ENCODE data around the gene HYLS1.
"Not testable (repeated sequence)": the region's sequence is repeated elsewhere in the genome, so short reads cannot be mapped to it uniquely, and the experiment has no call there.

The HYLS1 gene

DNA sequence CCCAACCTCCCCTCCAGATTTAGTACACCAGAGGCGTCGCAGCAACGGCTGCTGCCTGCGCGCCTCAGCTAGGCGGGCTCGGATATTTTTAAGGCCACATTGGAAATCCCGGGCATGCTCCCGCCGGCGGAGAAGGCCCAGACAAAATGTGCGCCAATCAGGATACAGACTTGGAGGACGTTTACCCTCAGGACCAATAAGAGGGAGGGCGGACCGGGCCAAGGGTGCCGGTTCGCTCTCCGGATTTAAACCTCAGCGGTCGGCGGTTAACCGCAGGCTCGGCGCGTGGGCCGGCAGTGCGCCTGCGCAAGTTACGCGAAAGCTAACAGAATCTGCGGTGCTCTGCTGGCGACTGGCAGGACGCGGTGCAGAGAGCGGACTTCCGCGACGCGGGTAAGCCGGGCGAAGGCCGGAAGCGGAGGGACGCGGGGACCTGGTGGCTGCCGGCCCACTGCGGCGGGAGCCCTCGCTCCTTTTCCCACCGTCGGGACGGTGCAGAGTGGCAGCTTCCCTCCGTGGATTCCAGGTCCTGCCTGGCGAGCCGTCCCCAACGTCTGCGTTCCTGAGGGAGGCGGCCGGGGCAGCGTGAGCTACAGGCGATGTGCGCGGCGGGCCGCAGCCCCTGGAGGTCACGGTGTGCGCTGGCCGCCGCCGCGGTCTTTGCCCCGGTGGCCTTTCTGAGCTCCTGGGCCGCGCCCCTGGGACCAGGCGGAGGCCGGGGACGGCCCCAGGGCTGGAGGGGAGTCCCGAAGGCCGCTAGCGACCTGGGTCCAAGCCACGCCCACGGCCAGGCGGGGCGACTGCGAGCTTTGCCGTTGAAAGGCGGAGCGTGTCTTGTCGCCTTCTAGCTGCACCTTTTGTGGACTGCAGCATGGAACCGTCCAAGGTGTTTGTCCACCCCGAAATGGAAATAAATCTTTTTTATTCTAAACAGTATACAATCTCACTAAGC lies at the start of gene HYLS1:
Gene HYLS1 (plus strand): TSS at position 296 of the 952 bp plus-strand sequence. CDS start 11,701 bp downstream, outside the sequence.
- Histone ChIP-seq H3K36me3 (ENCODE audit: control insufficient read depth, insufficient read depth, low read length) (peaks cover 6% of the 10 kb centered on the region; the same call in 1 of the 2 replicates), H3K27me3 (ENCODE audit: control insufficient read depth, insufficient read depth, low read length) (peaks cover 2% of the 10 kb centered on the region; the same call in 1 of the 2 replicates), H3K9me3 (ENCODE audit: control insufficient read depth, insufficient read depth, low read depth, low read length) (peaks cover 11% of the 10 kb centered on the region), H3K4me3 (ENCODE audit: low read depth, low read length) (peak within 1 kb of the TSS; percentile 80), H3K4me1 (ENCODE audit: control insufficient read depth, insufficient read depth, low read length) (peaks cover 4% of the 10 kb centered on the region; the same call in 1 of the 2 replicates), H3K27ac (ENCODE audit: low read depth, low read length) (peak within 1 kb of the TSS; percentile 77), H3K9ac (ENCODE audit: low read length) (peak within 1 kb of the TSS; percentile 89)

GRCh38 chr11:125842321-125842948 lies 45.0 kb upstream of the HYLS1 start:
- H3K27ac ChIP-seq (ENCODE audit: low read depth, low read length), result no peak overlapping the region
- H3K36me3 ChIP-seq (ENCODE audit: control insufficient read depth, insufficient read depth, low read length), result no peaks in the 10 kb centered on the region
- no peaks in the 10 kb centered on the region for H3K27me3 ChIP-seq (ENCODE audit: control insufficient read depth, insufficient read depth, low read length)
- H3K4me3 ChIP-seq (ENCODE audit: low read depth, low read length), result no peak overlapping the region
- H3K9me3 ChIP-seq (ENCODE audit: control insufficient read depth, insufficient read depth, low read depth, low read length), result peaks cover 32% of the 10 kb centered on the region
- H3K4me1 ChIP-seq (ENCODE audit: control insufficient read depth, insufficient read depth, low read length), result no peaks in the 10 kb centered on the region
- H3K9ac ChIP-seq (ENCODE audit: low read length), result no peak overlapping the region

DNA sequence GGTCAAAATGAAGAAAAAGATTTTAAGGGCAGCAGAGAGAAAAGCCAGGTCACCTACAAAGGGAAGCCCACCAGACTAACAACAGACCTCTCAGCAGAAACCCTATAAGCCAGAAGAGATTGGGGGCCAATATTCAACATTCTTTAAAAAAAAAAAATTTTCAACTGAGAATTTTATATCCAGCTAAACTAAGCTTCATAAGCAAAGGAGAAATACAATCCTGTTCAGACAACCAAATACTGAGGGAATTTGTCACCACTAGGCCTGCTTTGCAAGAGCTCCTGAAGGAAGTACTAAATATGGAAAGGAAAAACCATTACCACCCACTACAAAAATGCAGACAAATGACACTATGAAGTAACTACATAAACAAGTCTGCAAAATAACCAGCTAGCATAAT lies 41.3 kb upstream of the HYLS1 start:
- H3K9ac ChIP-seq (ENCODE audit: low read length), result no peak overlapping the region
- H3K4me3 ChIP-seq (ENCODE audit: low read depth, low read length), result no peak overlapping the region
- H3K27ac ChIP-seq (ENCODE audit: low read depth, low read length), result no peak overlapping the region
- H3K27me3 ChIP-seq (ENCODE audit: control insufficient read depth, insufficient read depth, low read length), result no peaks in the 10 kb centered on the region
- H3K9me3 ChIP-seq (ENCODE audit: control insufficient read depth, insufficient read depth, low read depth, low read length), result peaks cover 32% of the 10 kb centered on the region
- H3K4me1 ChIP-seq (ENCODE audit: control insufficient read depth, insufficient read depth, low read length), result no peaks in the 10 kb centered on the region
- H3K36me3 ChIP-seq (ENCODE audit: control insufficient read depth, insufficient read depth, low read length), result no peaks in the 10 kb centered on the region

GRCh38 chr11:125857670-125858069 lies 29.8 kb upstream of the HYLS1 start:
- H3K9ac ChIP-seq (ENCODE audit: low read length); H3K27ac ChIP-seq (ENCODE audit: low read depth, low read length); H3K36me3 ChIP-seq (ENCODE audit: control insufficient read depth, insufficient read depth, low read length); H3K4me3 ChIP-seq (ENCODE audit: low read depth, low read length); H3K27me3 ChIP-seq (ENCODE audit: control insufficient read depth, insufficient read depth, low read length); H3K4me1 ChIP-seq (ENCODE audit: control insufficient read depth, insufficient read depth, low read length); H3K9me3 ChIP-seq (ENCODE audit: control insufficient read depth, insufficient read depth, low read depth, low read length): not testable (repeated sequence)

GRCh38 chr11:125862786-125863185 lies 24.7 kb upstream of the HYLS1 start:
- H3K27ac ChIP-seq (ENCODE audit: low read depth, low read length); H3K36me3 ChIP-seq (ENCODE audit: control insufficient read depth, insufficient read depth, low read length); H3K9ac ChIP-seq (ENCODE audit: low read length); H3K9me3 ChIP-seq (ENCODE audit: control insufficient read depth, insufficient read depth, low read depth, low read length); H3K4me3 ChIP-seq (ENCODE audit: low read depth, low read length); H3K4me1 ChIP-seq (ENCODE audit: control insufficient read depth, insufficient read depth, low read length); H3K27me3 ChIP-seq (ENCODE audit: control insufficient read depth, insufficient read depth, low read length): not testable (repeated sequence)

DNA sequence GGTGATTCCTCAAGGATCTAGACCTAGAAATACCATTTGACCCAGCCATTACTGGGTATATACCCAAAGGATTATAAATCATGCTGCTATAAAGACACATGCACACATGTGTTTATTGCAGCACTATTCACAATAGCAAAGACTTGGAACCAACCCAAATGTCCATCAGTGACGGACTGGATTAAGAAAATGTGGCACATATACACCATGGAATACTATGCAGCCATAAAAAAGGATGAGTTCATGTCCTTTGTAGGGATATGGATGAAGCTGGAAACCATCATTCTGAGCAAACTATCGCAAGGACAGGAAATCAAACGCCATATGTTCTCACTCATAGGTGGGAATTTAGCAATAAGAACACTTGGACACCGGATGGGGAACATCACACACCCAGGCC lies 22.1 kb upstream of the HYLS1 start:
- H3K9ac ChIP-seq (ENCODE audit: low read length); H3K4me3 ChIP-seq (ENCODE audit: low read depth, low read length); H3K4me1 ChIP-seq (ENCODE audit: control insufficient read depth, insufficient read depth, low read length); H3K36me3 ChIP-seq (ENCODE audit: control insufficient read depth, insufficient read depth, low read length); H3K27me3 ChIP-seq (ENCODE audit: control insufficient read depth, insufficient read depth, low read length); H3K9me3 ChIP-seq (ENCODE audit: control insufficient read depth, insufficient read depth, low read depth, low read length); H3K27ac ChIP-seq (ENCODE audit: low read depth, low read length): not testable (repeated sequence)

DNA sequence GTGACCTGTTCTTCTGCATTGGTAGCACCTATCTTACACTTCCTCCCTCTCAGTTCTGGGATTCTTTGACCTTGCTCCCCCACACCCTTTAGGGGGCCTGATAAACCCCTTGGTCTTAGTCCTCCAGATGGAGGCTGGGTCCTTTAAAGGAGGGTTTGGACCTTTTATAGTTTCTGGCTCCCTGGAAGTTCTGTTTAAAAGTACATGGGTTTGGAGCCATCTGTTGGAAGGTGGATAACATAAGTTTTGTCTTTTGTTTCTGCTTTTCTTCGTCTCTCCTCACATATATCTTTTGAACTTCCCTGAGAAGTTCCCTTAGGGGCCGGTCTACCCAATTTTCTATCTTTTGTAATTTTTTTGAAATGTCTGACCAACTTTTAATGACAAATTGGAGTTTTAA lies 17.9 kb upstream of the HYLS1 start:
- Histone ChIP-seq H3K27me3 (ENCODE audit: control insufficient read depth, insufficient read depth, low read length) (no peaks in the 10 kb centered on the region), H3K4me1 (ENCODE audit: control insufficient read depth, insufficient read depth, low read length) (no peaks in the 10 kb centered on the region), H3K36me3 (ENCODE audit: control insufficient read depth, insufficient read depth, low read length) (no peaks in the 10 kb centered on the region), H3K27ac (ENCODE audit: low read depth, low read length) (no peak overlapping the region), H3K9ac (ENCODE audit: low read length) (no peak overlapping the region), H3K9me3 (ENCODE audit: control insufficient read depth, insufficient read depth, low read depth, low read length) (peaks cover 19% of the 10 kb centered on the region), H3K4me3 (ENCODE audit: low read depth, low read length) (no peak overlapping the region)

GRCh38 chr11:125871391-125872137 lies 15.9 kb upstream of the HYLS1 start:
- no peak overlapping the region for H3K4me3 ChIP-seq (ENCODE audit: low read depth, low read length)
- H3K9me3 ChIP-seq (ENCODE audit: control insufficient read depth, insufficient read depth, low read depth, low read length), result peaks cover 13% of the 10 kb centered on the region
- H3K36me3 ChIP-seq (ENCODE audit: control insufficient read depth, insufficient read depth, low read length), result no peaks in the 10 kb centered on the region
- H3K9ac ChIP-seq (ENCODE audit: low read length), result no peak overlapping the region
- no peaks in the 10 kb centered on the region for H3K4me1 ChIP-seq (ENCODE audit: control insufficient read depth, insufficient read depth, low read length)
- no peak overlapping the region for H3K27ac ChIP-seq (ENCODE audit: low read depth, low read length)
- no peaks in the 10 kb centered on the region for H3K27me3 ChIP-seq (ENCODE audit: control insufficient read depth, insufficient read depth, low read length)

- peaks cover 13% of the 10 kb centered on the region for H3K9me3 ChIP-seq (ENCODE audit: control insufficient read depth, insufficient read depth, low read depth, low read length)
- H3K4me1 ChIP-seq (ENCODE audit: control insufficient read depth, insufficient read depth, low read length), result no peaks in the 10 kb centered on the region
- H3K27me3 ChIP-seq (ENCODE audit: control insufficient read depth, insufficient read depth, low read length), result no peaks in the 10 kb centered on the region
- no peak overlapping the region for H3K9ac ChIP-seq (ENCODE audit: low read length)
- H3K27ac ChIP-seq (ENCODE audit: low read depth, low read length), result no peak overlapping the region
- no peak overlapping the region for H3K4me3 ChIP-seq (ENCODE audit: low read depth, low read length)
- H3K36me3 ChIP-seq (ENCODE audit: control insufficient read depth, insufficient read depth, low read length), result no peaks in the 10 kb centered on the region
Measured at GRCh38 chr11:125872138-125872491, 15.4 kb upstream of the HYLS1 start.

DNA sequence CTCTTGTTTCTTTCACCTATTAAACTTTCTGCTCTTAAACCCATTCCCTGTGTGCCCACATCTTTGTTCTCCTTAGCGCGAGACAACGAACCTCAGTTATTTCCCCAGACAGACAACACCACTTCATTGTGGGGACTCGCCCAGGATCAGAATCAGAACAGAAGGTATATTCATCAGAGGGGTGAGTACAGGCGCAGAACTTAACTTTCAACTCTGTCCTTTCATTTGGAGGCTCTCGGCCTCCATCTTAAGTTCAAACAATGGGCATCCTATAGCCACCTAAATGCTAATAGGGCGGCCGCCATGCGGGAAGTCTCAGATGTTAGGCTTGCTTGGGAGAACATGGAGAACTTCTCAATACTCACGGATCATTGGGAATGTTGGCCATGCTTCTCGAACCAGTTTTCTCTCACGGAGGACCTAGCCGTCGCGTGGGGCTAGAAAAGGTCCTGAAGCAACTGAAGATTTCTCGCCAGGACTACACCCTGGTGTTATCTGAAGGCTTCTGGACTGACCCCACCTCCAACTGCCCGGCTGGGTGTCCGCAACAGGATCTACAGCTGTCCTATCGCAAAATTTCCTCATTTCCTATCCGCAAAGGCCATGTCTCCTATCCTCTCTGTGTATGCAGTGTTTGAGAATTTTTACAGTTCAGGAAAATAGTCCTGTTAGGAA lies 13.4 kb upstream of the HYLS1 start:
- Histone ChIP-seq H3K4me1 (ENCODE audit: control insufficient read depth, insufficient read depth, low read length) (no peaks in the 10 kb centered on the region), H3K9ac (ENCODE audit: low read length) (no peak overlapping the region), H3K36me3 (ENCODE audit: control insufficient read depth, insufficient read depth, low read length) (no peaks in the 10 kb centered on the region), H3K27ac (ENCODE audit: low read depth, low read length) (no peak overlapping the region), H3K27me3 (ENCODE audit: control insufficient read depth, insufficient read depth, low read length) (no peaks in the 10 kb centered on the region), H3K4me3 (ENCODE audit: low read depth, low read length) (no peak overlapping the region), H3K9me3 (ENCODE audit: control insufficient read depth, insufficient read depth, low read depth, low read length) (peaks cover 13% of the 10 kb centered on the region)
